Endothelial cell of umbilical vein (primary cell): Measurements from ENCODE around the gene FOSL2. TPM values are rescaled to one million over a fixed set of nuclear protein-coding genes. Genes with fewer than 3 reads are reported as not detected.

Experiments used
- BruUV-seq: library from RNA; stranded (reverse); fragments of 400-500 nt; replicated peaks from 2 replicates; lab custom pipeline; 2021; lab: Mats Ljungman, UMichigan
- CTCF ChIA-PET: fragments of 300-600, 350-600 bp; sonication (Branson Sonifier 250); formaldehyde crosslinking; loops from one replicate; lab custom pipeline; 2021; ENCODE audit warnings: antibody characterized with exemption, inconsistent platforms; lab: Charles Lee
- POLR2A ChIA-PET: fragments of 300-600, 350-600 bp; sonication (Branson Sonifier 250); formaldehyde crosslinking; loops from one replicate; lab custom pipeline; 2021; ENCODE audit warnings: antibody characterized with exemption, inconsistent platforms; lab: Charles Lee
- DNase-seq: peaks from one replicate; pipeline ENCODE4 v3.0.0-alpha.2; 2011; ENCODE audit warnings: low read depth, low spot score
- FAIRE-seq: peaks from 2 replicates; lab custom pipeline; 2011; peaks lifted over from hg19 to GRCh38; lab: Jason Lieb, UNC
- H2AFZ ChIP-seq: 2 replicates; pipeline ENCODE4 v1.6.0; 2012; ENCODE audit warnings: low read depth, low read length, control low read depth, inconsistent platforms
- H3K27ac ChIP-seq: 2 replicates; pipeline ENCODE4 v1.5.1; 2011; ENCODE audit warnings: low read depth, mild to moderate bottlenecking, control low read depth, low read length, moderate library complexity; ENCODE audit not compliant: insufficient read depth
- H3K27me3 ChIP-seq, 2 experiments: 2 replicates each; pipeline versions ENCODE4 v1.6.0 to v1.6.1; 2011; ENCODE audit warnings: low read length in 2 of 2, mixed read lengths in 1 of 2; ENCODE audit not compliant: control insufficient read depth in 2 of 2, insufficient read depth in 2 of 2
- H3K36me3 ChIP-seq, 2 experiments: 2 replicates in 1 of 2; 3 replicates in 1 of 2; pipeline ENCODE4 v1.5.1; 2011; ENCODE audit warnings: low read length in 2 of 2, mild to moderate bottlenecking in 1 of 2, moderate library complexity in 1 of 2; ENCODE audit not compliant: control insufficient read depth in 2 of 2, insufficient read depth in 2 of 2; ENCODE audit errors: extremely low read depth in 1 of 2
- H3K4me1 ChIP-seq: 3 replicates; pipeline ENCODE4 v1.5.1; 2011; ENCODE audit warnings: mild to moderate bottlenecking, low read length; ENCODE audit not compliant: control insufficient read depth, insufficient read depth; ENCODE audit errors: extremely low read depth
- H3K4me2 ChIP-seq: 2 replicates; pipeline ENCODE4 v1.6.1; 2011; ENCODE audit warnings: low read length, control low read depth, mixed read lengths; ENCODE audit not compliant: insufficient read depth
- H3K4me3 ChIP-seq, 3 experiments: fragments of 200-600 bp in 1 of 3; sonication (generic), shearing (Covaris generic) in 1 of 3; replicated peaks in 1 of 3; 2 replicates each; pipeline ENCODE4 v1.5.1; 2011 to 2016; ENCODE audit warnings: control low read depth in 3 of 3, low read length in 3 of 3, mild to moderate bottlenecking in 2 of 3, inconsistent platforms in 1 of 3, low read depth in 1 of 3, moderate library complexity in 1 of 3; ENCODE audit not compliant: insufficient read depth in 1 of 3
- H3K79me2 ChIP-seq: 2 replicates; pipeline ENCODE4 v1.6.0; 2012; ENCODE audit warnings: low read length, inconsistent platforms; ENCODE audit not compliant: control insufficient read depth, insufficient read depth
- H3K9ac ChIP-seq: replicated peaks from 2 replicates; pipeline ENCODE3; 2011; ENCODE audit warnings: low read length, control low read depth; ENCODE audit not compliant: insufficient read depth; ENCODE audit errors: extremely low read depth
- H3K9me1 ChIP-seq: replicated peaks from 3 replicates; pipeline ENCODE4 v1.6.0; 2011; ENCODE audit warnings: mild to moderate bottlenecking, low read length; ENCODE audit not compliant: control insufficient read depth, insufficient read depth; ENCODE audit errors: extremely low read depth
- H3K9me3 ChIP-seq: replicated peaks from 2 replicates; pipeline ENCODE4 v1.5.1; 2012; ENCODE audit warnings: low read length, inconsistent platforms; ENCODE audit not compliant: control insufficient read depth, insufficient read depth
- H4K20me1 ChIP-seq: replicated peaks from 2 replicates; pipeline ENCODE3; 2011; ENCODE audit warnings: mild to moderate bottlenecking, low read length; ENCODE audit not compliant: control insufficient read depth, insufficient read depth; ENCODE audit errors: extremely low read depth
- EZH2 ChIP-seq: IDR thresholded peaks from 2 replicates; pipeline ENCODE4 v1.6.1; 2012; ENCODE audit warnings: borderline replicate concordance, low read depth, mild to moderate bottlenecking, moderate library complexity, low read length, inconsistent platforms; ENCODE audit not compliant: severe bottlenecking
- FOS ChIP-seq: IDR thresholded peaks from 2 replicates; pipeline ENCODE4 v1.6.1; 2011; ENCODE audit warnings: mild to moderate bottlenecking, low read length, moderate library complexity, borderline replicate concordance; ENCODE audit not compliant: insufficient read depth
- JUN ChIP-seq: IDR thresholded peaks from 2 replicates; pipeline ENCODE4 v1.6.1; 2011; ENCODE audit warnings: borderline replicate concordance, low read depth; ENCODE audit not compliant: insufficient read length, insufficient read depth
- MYC ChIP-seq: IDR thresholded peaks from one replicate; pipeline ENCODE4 v1.6.1; 2011; ENCODE audit warnings: mild to moderate bottlenecking, low read depth, low read length
- POLR2A ChIP-seq: IDR thresholded peaks from 2 replicates; pipeline ENCODE4 v1.6.1; 2012; ENCODE audit warnings: low read depth, mild to moderate bottlenecking, control low read depth, low read length
- POLR2AphosphoS5 ChIP-seq: IDR thresholded peaks from 2 replicates; pipeline ENCODE4 v1.6.1; 2012; ENCODE audit warnings: low read depth, mild to moderate bottlenecking, control low read depth, low read length, moderate library complexity; ENCODE audit not compliant: insufficient read depth
- dilution Hi-C: fragments of 300-500 bp; cut with MboI; formaldehyde crosslinking; loops from one replicate; pipeline ENCODE4 v1.15.0; 2019; ENCODE audit warnings: low sequenced_read_pairs; ENCODE audit not compliant: extremely low pct_ligation_motif_present
- intact Hi-C: fragments of 100-400 bp; cut with micrococcal nuclease; formaldehyde crosslinking; loops from one replicate; pipeline ENCODE4 v1.10.0; 2022
- polyA plus RNA-seq, 4 experiments: library from polyadenylated mRNA; depleted of rRNA in 3 of 4; stranded (reverse) in 3 of 4; unstranded in 1 of 4; fragments of >200 nt; gene quantifications; 2 replicates each; pipeline versions ENCODE4 v1.2.1 to v1.2.3, GENCODE V29; 2011 to 2012; ENCODE audit warnings: missing spikeins in 1 of 4
- total RNA-seq: library from RNA; stranded (reverse); gene quantifications from 2 replicates; pipeline ENCODE4 v1.2.3, GENCODE V29; 2021
- TF ChIP-seq, protein P1 (sequence below): IDR thresholded peaks from 2 replicates; pipeline ENCODE4 v1.6.1; 2011; ENCODE audit not compliant: insufficient read depth, insufficient read length

Gene FOSL2
- total and polyA plus RNA-seq, 2 donors (not counting 3 experiments of a cell fraction or from before 2014, with no cell fraction given): 43.9 to 85.3 TPM

DNA sequence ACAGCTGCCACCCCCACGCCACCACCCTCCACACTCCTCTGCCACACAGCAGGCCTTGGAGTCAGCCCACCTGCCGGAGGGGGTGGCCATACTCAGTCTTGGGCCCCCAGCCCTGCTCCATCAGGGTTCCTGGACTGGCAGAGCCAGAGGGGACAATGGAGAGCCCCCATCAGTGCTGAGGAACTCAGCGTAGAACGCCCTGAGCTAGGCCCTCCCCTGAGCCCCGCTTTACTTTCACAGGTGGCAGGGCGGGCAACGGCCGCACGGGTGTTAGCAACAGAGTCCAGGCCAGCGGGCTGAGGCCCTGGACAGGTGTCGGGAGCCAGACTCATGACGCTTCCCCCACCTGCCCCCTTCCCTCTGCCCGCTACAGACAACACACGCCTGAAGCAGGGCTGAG lies 47.1 kb downstream of the FOSL2 start:
- Histone ChIP-seq H3K9me3 (no peaks in the 10 kb centered on the region), H3K79me2 (no peaks in the 10 kb centered on the region), H4K20me1 (no peaks in the 10 kb centered on the region), H3K9me1 (no peaks in the 10 kb centered on the region), H3K4me3 (no peak overlapping the region), H2AFZ (no peak overlapping the region), H3K27me3 (no peaks in the 10 kb centered on the region), H3K9ac (no peak overlapping the region), H3K4me1 (no peaks in the 10 kb centered on the region), H3K4me2 (no peak overlapping the region), H3K36me3 (no peaks in the 10 kb centered on the region), H3K27ac (no peak overlapping the region)
- CTCF ChIA-PET: interaction anchor here (1.8 kb wide), 1 partner anchor 13 kb away, joined by 5 read pairs; no protein-coding TSS in a partner anchor
- FAIRE-seq: no peak
- POLR2A ChIA-PET: no interaction called here
- BruUV-seq: no TSS peak
- no peak for DNase-seq
- TF ChIP-seq POLR2AphosphoS5: no peak
- TF ChIP-seq POLR2A: no peak
- TF ChIP-seq FOS: no peak
- TF ChIP-seq JUN: no peak
- TF ChIP-seq EZH2: no peak
- TF ChIP-seq, protein P1, sequence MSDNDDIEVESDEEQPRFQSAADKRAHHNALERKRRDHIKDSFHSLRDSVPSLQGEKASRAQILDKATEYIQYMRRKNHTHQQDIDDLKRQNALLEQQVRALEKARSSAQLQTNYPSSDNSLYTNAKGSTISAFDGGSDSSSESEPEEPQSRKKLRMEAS: no peak
- no peak for TF ChIP-seq MYC
- dilution Hi-C loops (no loop called here), intact Hi-C loops (no loop called here)

DNA sequence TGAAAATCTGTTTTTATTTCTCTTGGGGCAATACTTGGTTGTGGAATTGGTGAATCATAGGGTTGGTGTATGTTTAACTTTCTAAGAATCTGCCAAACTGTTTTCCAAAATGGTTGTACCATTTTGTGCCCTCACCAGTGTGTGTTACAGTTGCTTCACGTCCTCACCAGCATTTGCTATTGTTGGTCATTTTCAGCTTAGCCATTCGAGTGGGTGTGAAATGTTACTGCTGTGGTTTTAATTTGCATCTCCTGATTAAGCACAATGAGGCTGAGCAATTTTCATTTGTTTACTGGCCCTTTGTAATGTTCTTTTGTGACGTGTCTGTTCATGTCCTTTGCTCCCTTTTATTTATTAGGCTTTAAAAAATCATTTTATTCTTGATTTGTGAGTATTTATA lies 49.7 kb downstream of the FOSL2 start:
- no peaks in the 10 kb centered on the region for H3K27me3 ChIP-seq
- no peaks in the 10 kb centered on the region for H4K20me1 ChIP-seq
- H3K79me2 ChIP-seq: no peaks in the 10 kb centered on the region
- no peak for FAIRE-seq
- DNase-seq: no peak
- H3K9ac ChIP-seq: no peak overlapping the region
- BruUV-seq: no TSS peak
- POLR2A ChIA-PET: interaction anchor here (0.7 kb wide), 1 partner anchor 411 kb away, joined by 8 read pairs; no protein-coding TSS in a partner anchor
- TF ChIP-seq, protein P1: no peak
- TF ChIP-seq EZH2: no peak
- TF ChIP-seq FOS: no peak
- TF ChIP-seq MYC: no peak
- H3K4me1 ChIP-seq: peaks cover 5% of the 10 kb centered on the region
- no peak overlapping the region for H2AFZ ChIP-seq
- no peak overlapping the region for H3K4me2 ChIP-seq
- CTCF ChIA-PET: interaction anchor here (1.6 kb wide), 1 partner anchor 10 kb away, joined by 3 read pairs; no protein-coding TSS in a partner anchor
- no peak overlapping the region for H3K4me3 ChIP-seq
- intact Hi-C loops (no loop called here), dilution Hi-C loops (no loop called here)
- no peaks in the 10 kb centered on the region for H3K36me3 ChIP-seq
- no peaks in the 10 kb centered on the region for H3K9me1 ChIP-seq
- H3K9me3 ChIP-seq: no peaks in the 10 kb centered on the region
- H3K27ac ChIP-seq: no peak overlapping the region
